Kasumi-1 (cell line): ENCODE data around the gene STON2.
"Not testable (repeated sequence)": the region's sequence is repeated elsewhere in the genome, so short reads cannot be mapped to it uniquely, and the experiment has no call there.

Experiments
- DNase-seq, 2 experiments: peaks; one replicate each; lab custom pipeline; 2025; lab: John Stamatoyannopoulos, UW

STON2 gene

DNA sequence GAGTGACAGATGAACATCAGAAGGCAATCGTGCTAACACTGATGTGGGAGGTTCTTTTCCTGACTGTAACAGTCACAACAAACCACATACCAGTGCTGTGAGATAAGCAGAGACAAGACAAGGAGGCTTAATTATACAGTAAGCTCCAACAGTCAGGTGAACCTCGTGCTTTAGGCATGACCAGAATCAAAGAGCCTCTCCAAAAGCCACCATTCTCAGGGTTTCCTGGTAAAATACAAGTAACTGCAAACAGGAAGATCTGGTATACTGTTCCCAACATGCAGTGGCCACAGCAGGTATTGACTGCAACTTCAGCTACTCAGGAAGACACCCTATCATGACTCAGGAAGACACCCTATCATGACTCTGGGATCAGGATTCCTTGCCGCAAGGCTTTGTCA is 132.1 kb downstream of the STON2 start:
- DNase-seq, result peak; percentile 61 to 82

DNA sequence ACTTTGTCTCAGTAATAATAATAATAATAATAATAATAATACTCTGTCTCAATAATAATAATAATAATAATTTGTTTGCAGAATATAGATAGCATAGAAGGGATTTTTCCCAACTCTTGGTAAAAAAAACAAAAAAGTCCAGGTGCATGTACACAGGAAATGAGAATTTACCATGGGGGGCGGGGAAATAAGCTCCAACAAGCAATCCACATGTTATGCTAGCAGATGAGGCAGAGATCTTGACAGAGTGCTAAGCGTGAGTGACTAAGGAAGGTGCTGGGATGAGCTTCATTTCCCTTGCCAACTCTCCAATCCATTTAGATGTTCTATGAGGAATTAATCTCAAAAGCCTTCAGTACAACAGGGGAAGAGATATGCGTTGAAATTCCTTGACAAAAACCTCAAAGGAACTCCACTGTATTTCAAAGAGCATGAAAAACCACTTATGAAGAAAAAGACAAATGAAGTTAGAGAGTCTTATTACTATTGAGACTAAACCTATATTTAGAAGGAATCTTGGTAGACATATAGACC is 134.4 kb downstream of the STON2 start:
- DNase-seq, result no peak

DNA sequence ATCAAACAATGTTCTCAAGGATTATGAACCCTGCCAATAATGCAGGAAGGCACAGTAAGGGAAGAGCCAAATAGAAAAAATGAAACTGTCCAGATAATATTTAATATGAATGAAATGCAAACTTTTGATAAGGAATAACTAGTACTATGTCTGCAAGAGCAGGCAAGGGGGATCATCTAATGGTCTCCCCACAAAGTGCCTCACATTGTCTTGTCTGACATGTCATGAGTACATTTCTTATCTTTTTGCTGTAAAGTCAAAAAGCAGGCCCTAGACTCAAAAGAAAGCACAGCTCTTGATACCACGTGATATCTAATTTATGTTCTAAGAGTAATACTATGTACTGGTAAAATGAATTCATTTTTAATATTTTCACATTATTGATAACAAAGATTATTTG is 135.5 kb downstream of the STON2 start:
- DNase-seq, result no peak

DNA sequence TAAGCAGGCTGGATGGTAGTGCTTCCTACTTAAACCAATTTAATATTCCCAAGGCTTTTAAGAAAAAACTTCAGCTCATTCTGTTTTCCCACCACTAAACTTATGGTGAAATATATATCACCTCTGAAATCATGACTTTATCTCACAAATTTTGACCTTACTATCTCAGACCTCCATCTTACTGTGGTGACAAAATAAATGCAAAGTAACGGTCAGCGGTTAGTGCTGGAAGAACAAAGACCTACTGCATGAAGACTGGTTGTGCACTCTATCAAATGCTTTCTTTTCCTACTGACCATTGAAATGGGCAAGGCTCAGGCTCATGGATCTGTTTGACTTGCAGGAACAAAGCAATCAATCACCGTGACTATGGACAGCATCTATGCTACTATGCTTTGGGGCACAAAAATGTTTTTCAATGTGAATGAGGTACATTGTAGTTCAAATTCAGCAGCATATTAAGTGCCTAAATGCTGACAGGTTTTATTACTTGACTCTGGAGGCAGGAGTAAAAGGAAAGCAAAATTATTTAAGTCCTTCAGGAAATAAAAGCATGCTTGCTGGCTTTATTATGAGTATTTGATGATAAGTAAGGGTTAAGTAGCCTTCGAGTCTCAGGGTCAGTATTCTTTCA is 136.2 kb downstream of the STON2 start:
- DNase-seq, result no peak

DNA sequence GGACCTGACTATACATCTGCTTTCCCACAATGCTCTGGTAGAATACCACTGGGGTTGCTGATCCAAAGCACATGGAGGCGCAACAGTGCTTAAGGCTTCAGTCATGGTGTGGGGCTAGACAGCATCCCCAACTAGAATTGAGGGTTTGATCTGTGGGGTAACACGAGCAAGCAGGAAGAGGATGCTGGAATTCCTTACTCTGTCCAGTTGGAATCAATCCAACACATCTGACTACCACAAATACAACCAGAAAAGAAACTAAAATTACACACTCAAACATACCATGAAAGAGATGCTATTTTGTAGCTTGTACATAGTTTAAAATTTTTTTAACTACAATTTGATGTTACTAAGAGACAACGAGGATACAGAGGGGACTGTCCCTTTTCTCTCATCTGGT is 138.9 kb downstream of the STON2 start:
- no peak for DNase-seq

DNA sequence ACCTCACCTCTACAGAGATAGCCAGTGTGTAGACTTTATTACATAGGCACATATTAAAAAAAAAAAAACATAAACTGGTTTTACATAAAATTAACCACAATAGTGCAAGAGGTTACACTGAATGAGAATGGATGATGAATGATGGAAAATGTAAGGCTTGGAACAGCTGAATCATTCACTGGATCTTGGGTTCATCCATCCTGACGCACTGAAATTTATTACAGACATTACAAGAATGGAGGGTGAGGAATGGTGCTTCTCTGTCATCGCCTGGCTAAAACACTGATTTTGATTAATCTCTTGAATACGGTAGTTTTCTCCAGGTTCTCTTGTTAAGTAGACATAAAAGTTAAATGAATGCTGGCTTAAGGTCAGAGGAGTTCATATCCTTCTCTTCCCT is 139.4 kb downstream of the STON2 start:
- no peak for DNase-seq

DNA sequence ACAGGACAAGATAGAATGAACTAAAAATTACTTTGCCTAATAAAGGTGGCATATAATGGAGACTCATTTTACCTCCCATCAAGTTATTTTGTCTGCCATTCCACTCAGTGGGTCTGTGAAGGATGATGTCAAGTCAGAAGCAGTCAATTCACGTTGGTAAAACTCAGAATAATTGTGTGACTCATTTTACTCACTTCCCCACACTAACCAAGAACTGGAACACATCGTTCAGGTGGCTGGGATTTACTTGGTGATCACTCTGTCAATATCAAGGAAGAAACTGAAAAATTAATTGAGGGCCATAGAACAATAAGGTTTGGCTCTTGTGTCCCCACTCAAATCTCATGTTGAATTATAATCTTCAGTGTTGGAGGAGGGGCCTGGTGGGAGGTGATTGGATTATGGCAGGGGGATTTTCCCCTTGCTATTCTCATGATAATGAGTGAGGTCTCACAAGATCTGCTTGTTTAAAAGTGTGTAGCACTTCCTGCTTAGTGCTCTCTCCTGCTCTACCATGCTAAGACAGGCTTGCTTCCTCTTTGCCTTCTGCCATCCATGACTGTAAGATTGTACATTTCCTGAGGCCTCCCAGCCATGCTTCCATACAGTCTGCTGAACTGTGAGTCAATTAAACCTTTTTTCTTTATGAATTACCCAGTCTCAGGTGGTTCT is 143.7 kb downstream of the STON2 start:
- DNase-seq, result peak; percentile 69 to 76

DNA sequence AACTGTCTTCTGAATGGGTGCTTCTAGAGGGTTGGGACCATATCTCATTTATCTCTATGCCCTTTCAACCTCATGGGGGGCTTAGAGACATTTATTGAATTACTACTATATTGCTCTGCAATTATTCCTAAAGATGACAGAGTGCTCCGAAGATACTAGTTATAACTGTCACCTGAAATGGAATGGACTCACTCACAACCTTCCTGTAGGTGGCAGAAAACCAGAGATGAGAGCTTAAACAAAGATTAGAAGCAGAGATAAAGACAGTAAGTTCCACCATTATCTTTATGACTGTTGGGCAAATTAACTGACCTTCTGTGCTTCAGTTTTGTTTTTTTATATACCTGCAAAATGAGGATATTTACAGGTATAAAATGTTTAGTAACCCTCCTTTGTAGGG is 147.8 kb downstream of the STON2 start:
- peak in 1 of 2 experiments; percentile 8 for DNase-seq

DNA sequence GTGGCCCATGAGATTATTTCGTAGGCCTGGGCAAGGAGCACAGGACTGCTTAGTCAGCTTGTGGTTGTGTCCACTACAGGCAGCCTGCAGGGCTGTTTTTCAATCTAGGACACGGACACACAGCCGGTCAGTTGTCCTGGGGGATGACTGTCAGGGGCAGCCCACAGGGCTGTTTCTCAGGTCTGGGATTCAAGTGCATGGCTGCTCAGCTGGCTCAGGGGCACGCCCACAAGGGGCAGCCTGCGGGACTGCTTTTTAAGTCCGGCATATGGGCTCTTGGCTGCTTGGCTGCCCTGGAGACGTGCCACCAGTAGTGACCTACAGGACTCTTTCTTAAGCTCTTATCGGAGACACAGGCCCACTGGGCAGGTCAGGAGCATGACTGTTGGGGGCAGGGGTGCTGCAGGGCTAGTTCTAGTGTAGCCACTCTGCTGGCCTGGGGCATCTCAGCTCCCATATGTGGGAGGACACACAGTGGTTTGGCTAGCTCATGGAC is 152.8 kb downstream of the STON2 start:
- DNase-seq, result no peak

DNA sequence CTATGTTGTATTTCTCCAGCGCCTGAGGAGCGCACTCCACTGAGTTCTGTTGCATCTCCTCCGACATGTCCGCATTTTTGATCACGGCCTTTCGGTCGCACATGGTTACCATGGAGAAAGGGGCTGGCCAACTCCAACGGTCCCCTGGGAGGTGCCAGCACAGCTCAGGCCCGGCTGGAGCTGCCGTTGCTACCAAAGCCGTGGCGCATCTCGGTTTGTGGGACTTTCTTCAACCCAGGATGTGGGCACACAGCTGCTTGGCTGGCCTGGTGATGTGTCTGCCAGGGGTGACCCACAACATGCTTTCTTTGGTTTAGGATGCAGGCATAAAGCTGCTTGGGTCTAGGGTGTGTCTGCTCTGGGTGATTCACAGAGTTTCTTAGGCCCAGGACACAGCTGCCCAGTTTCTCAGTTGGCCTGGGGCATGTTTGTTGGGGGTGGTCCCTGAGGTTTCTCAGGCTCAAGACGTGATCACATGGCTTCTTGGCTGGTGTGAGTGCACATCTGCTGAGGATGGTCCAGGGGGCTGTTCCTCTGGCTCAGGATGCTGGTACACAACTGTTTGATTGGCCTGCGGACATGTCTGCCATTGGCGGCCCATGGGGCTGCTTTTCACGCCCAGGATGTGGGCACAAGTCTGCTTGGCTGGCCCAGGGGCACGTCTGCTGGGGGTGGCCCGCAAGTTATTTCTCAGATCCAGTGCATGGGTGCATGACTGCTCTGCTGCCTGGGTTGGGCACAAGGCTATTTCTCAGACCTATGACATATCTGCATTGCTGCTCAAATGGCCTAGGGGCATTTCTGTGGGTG is 153.5 kb downstream of the STON2 start:
- no peak for DNase-seq

DNA sequence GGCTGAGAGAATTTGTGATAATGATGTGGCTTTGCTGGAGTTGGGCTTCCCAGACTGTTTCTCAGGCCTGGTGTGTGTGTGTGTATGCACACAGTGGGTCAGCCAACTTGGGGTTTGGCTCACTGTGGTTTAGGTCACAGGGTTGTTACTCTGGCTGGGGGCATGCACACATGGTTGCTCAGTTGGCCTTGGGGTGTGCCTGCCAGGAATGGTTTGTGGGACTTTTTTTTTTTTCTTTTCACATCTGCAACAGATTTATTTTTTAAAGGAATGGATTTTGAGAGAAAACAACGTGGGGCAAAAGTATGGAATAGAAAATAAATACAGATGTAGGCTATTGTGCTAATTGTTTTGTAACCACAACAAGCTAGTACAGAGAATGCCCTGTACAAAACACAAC is 154.4 kb downstream of the STON2 start:
- no peak for DNase-seq

DNA sequence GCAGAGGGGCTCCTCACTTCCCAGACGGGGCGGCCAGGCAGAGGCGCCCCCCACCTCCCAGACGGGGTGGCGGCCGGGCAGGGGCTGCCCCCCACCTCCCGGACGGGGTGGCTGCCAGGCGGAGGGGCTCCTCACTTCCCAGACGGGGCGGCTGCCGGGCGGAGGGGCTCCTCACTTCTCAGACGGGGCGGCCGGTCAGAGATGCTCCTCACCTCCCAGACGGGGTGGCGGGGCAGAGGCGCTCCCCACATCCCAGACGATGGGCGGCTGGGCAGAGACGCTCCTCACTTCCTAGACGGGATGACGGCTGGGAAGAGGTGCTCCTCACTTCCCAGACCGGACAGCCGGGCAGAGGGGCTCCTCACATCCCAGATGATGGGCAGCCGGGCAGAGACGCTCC is 155.7 kb downstream of the STON2 start:
- not testable (repeated sequence) for DNase-seq

DNA sequence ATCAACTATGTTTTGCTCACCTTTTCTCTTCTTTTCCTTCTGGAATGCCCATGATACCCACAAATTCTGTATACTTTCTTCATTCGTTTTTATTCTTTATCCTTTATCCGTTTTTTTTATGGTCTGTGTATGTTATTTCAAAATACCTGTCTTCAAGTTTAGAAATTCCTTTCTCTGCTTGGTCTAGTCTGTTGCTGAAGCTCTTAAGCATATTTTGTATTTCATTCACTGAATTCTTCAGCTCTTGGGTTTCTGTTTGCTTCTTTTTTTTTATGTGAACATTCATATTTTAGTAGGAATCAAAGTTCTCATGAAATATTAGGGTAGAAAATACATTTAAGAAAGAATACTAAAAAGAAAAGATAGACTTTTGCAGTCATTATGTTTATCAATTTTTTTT is 156.6 kb downstream of the STON2 start:
- no peak for DNase-seq

DNA sequence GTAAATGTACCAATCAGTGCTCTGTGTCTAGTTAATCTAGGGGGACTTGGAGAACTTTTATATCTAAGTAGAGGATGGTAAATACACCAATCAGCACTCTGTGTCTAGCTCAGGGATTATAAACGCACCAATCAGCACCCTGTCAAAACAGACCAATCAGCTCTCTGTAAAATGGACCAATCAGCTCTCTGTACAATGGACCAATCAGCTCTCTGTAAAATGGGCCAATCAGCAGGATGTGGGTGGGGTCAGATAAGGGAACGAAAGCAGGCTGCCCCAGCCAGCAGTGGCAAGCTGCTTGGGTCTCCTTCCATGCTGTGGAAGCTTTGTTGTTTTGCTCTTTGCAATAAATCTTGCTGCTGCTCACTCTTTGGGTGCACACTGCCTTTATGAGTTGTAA is 163.3 kb downstream of the STON2 start:
- DNase-seq, result not testable (repeated sequence)

DNA sequence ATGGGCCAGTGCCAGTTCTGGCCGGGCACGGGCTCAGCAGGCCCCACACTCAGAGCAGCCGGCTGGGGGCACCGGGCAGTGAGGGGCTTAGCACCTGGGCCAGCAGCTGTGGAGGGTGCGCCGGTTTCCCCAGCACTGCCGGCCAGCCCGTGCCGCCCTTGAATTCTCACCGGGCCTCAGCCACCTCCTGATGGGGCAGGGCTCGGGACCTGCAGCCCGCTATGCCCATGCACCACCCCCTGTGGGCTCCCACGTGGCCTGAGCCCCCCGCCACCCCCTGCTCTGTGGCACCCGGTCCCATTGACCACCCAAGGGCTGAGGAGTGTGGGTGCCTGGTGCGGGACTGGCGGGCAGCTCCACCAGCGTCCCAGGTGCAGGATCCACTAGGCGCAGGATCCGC is 164.0 kb downstream of the STON2 start:
- no peak for DNase-seq

DNA sequence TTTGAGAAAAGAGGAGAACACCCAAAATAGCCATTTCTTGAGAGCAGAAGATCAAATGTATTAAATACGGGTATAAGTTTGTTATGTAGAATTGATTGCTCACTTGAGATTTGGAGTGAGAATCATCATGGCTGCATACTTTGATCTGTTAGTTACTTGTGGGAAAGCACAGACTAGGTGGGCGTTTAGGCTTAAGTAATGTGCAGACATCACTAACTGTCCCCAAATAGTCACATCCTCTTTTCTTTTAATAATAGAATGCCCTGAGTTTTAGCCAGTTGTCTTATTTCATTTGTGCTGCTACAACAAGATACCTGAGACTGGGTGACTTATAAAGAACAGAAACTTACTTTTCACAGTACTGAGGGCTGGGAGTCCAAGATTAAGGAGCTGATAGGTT is 165.0 kb downstream of the STON2 start:
- no peak for DNase-seq

DNA sequence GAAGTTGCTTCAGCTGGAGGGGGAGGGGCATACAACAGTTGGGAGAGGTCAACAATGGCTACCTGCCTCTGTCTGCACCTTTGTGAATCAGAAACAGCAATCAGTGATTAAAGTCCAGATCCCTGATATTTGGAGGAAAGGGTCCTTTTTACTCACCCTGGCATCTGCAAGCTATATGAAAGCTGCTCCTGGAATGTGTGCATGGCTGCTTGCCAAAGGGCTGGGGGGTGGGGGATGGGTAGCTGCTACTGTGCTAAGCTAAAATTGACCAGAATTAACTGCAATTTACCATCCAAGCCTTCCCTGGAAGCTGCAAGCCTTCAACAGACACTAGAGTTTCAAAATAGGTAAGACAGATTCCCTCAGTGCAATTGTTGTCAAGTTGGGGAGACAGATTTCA is 165.8 kb downstream of the STON2 start:
- no peak for DNase-seq

DNA sequence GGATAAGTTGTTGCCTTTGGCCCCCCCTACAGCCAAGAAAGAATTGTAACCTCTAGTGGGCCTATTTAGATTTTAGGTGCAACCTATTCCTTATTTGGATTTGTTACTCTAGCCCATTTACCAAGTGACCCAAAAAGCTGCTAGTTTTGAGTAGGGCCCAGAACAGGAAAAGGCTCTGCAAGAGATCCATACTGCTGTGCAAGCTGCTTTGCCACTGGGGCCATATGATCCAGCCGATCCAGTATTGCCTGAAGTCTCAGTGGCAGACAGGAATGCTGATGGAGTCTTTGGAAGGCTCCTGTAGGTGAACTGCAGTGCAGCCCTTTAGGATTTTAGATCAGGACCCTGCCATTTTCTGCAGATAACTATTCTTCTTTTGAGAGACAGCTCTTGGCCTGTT is 166.5 kb downstream of the STON2 start:
- no peak for DNase-seq

DNA sequence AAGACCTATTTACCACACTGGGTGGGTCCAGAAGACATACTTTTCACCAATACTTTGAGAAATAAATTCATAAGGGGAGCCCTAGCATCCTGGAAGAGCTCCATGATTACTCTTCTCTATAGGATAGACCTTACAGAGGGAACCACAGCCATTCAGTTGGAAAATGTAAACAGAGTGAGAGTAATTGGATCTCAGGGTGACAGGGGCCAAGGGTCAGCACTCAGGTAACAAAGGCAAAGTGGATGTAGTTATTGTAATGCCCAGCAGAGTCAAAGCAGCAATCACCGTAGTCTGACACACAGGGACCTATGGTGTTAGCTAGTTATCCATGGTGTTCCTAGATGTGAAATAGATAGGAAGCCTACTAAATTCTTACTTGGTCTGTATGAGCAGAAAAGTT is 168.6 kb downstream of the STON2 start:
- DNase-seq, result no peak

DNA sequence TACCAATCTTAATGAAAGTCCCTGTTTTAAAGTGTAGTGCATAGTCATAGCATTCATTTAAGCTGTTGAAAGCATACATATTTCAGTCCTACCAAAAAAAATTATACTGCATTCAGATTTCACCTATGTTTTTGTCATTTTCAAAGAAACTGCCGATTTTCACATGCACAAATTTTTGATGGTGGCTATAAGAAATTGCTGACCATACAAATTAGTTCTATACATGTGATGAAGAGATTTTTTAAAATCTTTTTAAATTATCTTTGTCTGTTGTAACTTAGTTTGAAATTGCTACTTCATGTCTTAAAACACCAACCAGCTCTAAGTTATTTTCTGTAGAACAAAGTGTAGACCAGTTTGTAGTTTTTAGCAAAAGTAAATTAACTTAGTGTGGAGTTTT is 175.9 kb downstream of the STON2 start:
- DNase-seq, result no peak

DNA sequence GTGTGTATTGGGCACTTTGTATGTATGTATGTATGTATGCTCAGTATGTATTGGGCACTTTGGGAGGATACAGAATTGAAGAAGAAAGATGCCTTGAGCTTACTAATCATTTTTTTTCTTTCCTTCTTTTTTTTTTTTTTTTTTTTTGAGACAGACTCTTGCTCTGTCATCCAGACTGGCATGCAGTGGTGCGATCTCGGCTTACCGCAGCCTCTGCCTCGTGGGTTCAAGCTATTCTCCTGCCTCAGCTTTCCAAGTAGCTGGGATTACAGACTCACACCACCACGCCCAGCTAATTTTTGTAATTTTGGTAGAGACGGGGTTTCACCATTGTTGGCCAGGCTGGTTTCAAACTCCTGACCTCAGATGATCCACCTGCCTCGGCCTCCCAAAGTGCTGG is 176.3 kb downstream of the STON2 start:
- not testable (repeated sequence) for DNase-seq

DNA sequence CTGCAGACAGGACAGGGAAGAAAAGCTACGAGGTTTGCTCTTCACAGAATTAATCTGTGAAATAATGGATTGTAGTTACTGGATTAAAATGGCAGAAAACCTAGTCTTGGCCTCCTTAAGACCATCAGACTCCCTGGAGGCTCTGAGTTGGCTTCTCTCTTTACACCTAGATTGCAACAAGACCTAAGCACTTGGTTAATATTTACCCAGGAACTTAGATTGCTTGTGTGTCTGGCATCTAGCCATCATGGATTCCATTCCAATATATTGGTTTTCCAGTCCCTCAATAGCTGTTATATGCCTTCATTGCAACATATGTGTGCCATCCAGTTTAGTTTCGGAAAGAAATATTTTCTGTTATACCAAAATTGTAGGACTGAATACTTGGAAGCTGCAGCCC is 177.4 kb downstream of the STON2 start:
- DNase-seq, result no peak

DNA sequence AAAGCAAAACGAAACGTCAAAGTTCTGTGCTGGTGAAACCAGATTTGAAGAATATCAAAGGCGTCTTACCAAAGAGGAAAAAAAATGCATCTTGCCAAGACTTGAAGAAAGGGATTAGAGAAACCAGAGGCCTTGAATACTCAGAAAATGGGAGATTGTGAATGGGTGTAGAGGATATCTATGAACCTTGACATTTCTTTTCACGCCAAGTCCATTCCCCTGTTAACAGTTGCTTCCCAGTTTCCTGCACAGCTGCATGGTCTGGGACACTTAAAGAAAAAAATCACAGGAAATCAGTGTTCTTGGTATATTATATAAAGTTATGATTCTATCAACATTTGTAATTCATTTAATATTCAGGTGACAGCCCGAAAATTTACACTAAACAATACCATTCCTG is 178.0 kb downstream of the STON2 start:
- DNase-seq, result no peak
